Measurements from ENCODE around the gene TMEM132C. TPM values are rescaled to one million over a fixed set of nuclear protein-coding genes. Genes with fewer than 3 reads are reported as not detected.
"Not testable (repeated sequence)": the region's sequence is repeated elsewhere in the genome, so short reads cannot be mapped to it uniquely, and the experiment has no call there.

The TMEM132C gene
- not detected for total RNA-seq

DNA sequence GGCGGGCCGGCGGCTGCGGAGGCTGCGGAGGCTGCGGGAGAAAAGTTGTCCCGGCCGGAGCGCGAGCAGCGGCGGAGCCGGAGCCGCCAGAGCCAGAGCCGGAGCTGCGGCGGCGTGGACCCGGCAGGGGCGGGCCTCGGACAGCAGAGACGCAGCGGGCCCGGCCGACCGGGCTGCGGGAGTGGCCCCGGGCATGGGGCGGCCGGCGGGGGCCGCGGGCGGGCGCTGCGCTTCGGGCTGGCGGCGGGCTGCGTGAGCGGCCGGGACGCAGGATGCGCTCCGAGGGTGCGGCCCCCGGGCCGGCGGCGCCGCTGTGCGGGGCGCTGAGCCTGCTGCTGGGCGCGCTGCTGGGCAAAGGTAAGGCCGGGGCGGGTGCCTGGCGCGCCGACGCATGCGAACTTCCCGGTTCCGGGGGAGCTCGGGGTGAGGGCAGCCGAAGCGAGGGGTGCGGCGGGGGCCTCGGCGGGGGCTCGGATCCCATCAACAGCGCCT lies at the start of gene TMEM132C:
TSS of gene TMEM132C (plus strand) at position 40 of the 492 bp plus-strand sequence. CDS start at position 273, 233 bp downstream.
- Mint-ChIP-seq H3K27ac (no peak within 1 kb of the TSS), H3K4me1 (ENCODE audit: low read depth) (no peaks in the 10 kb centered on the region), H3K9me3 (peaks cover 12% of the 10 kb centered on the region), H3K36me3 (peaks cover 3% of the 10 kb centered on the region), H3K4me3 (no peak within 1 kb of the TSS), H3K27me3 (peaks cover 33% of the 10 kb centered on the region)
- intact Hi-C loops (cut with micrococcal nuclease) = no loop called here
- ChIA-PET CTCF (no interaction called here), POLR2A (no interaction called here)
- no peak for DNase-seq

DNA sequence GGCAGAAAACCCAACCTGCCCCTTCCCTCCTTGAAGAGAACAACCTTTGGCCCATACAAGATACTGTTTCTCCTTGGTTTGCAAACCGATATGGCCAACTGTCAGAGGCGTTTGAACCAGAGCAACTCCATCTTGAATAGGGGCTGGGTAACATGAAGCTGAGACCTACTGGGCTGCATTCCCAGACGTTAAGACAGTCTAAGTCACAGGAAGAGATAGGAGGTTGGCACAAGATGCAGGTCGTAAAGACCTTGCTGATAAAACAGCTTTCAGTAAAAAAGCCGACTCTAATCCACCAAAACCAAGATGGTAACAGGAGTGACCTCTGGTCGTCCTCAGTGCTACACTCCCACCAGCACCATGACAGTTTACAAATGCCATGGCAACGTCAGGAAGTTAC lies 42.7 kb upstream of the TMEM132C start:
- Mint-ChIP-seq H3K27me3 (no peaks in the 10 kb centered on the region), H3K27ac (no peak overlapping the region), H3K9me3 (peaks cover 13% of the 10 kb centered on the region), H3K4me1 (ENCODE audit: low read depth) (no peaks in the 10 kb centered on the region), H3K4me3 (no peak overlapping the region), H3K36me3 (no peaks in the 10 kb centered on the region)
- ChIA-PET POLR2A (no interaction called here), CTCF (no interaction called here)
- DNase-seq = no peak
- intact Hi-C loops (cut with micrococcal nuclease) = no loop called here

- ChIA-PET CTCF (no interaction called here), POLR2A (no interaction called here)
- Mint-ChIP-seq H3K9me3 (peaks cover 14% of the 10 kb centered on the region), H3K27ac (no peak overlapping the region), H3K4me3 (no peak overlapping the region), H3K27me3 (no peaks in the 10 kb centered on the region), H3K36me3 (no peaks in the 10 kb centered on the region), H3K4me1 (ENCODE audit: low read depth) (no peaks in the 10 kb centered on the region)
- intact Hi-C loops (cut with micrococcal nuclease) = no loop called here
- no peak for DNase-seq
Measured at GRCh38 chr12:128228581-128228980, 38.4 kb upstream of the TMEM132C start.

- H3K36me3 Mint-ChIP-seq = no peaks in the 10 kb centered on the region
- no peak overlapping the region for H3K4me3 Mint-ChIP-seq
- intact Hi-C loops (cut with micrococcal nuclease) = no loop called here
- H3K4me1 Mint-ChIP-seq (ENCODE audit: low read depth) = no peaks in the 10 kb centered on the region
- DNase-seq = no peak
- no peak overlapping the region for H3K27ac Mint-ChIP-seq
- H3K9me3 Mint-ChIP-seq = peaks cover 10% of the 10 kb centered on the region
- ChIA-PET CTCF (interaction anchor here (0.6 kb wide), 1 partner anchor 10 kb away, joined by 3 read pairs; no protein-coding TSS in a partner anchor), POLR2A (no interaction called here)
- H3K27me3 Mint-ChIP-seq = no peaks in the 10 kb centered on the region
Measured at GRCh38 chr12:128235635-128236417, 31.1 kb upstream of the TMEM132C start.

GRCh38 chr12:128236525-128236924 lies 30.4 kb upstream of the TMEM132C start:
- Mint-ChIP-seq H3K27me3 (no peaks in the 10 kb centered on the region), H3K4me1 (ENCODE audit: low read depth) (no peaks in the 10 kb centered on the region), H3K27ac (no peak overlapping the region), H3K9me3 (peaks cover 7% of the 10 kb centered on the region), H3K4me3 (no peak overlapping the region), H3K36me3 (no peaks in the 10 kb centered on the region)
- ChIA-PET POLR2A (no interaction called here), CTCF (no interaction called here)
- intact Hi-C loops (cut with micrococcal nuclease) = no loop called here
- no peak for DNase-seq

GRCh38 chr12:128240745-128241144 lies 26.2 kb upstream of the TMEM132C start:
- Mint-ChIP-seq H3K36me3 (no peaks in the 10 kb centered on the region), H3K27me3 (no peaks in the 10 kb centered on the region), H3K27ac (no peak overlapping the region), H3K4me1 (ENCODE audit: low read depth) (no peaks in the 10 kb centered on the region), H3K9me3 (peaks cover 3% of the 10 kb centered on the region), H3K4me3 (no peak overlapping the region)
- intact Hi-C loops (cut with micrococcal nuclease) = no loop called here
- no peak for DNase-seq
- ChIA-PET POLR2A (no interaction called here), CTCF (no interaction called here)

GRCh38 chr12:128245121-128245520 lies 21.8 kb upstream of the TMEM132C start:
- Mint-ChIP-seq H3K9me3 (peaks cover 8% of the 10 kb centered on the region), H3K4me3 (no peak overlapping the region), H3K36me3 (no peaks in the 10 kb centered on the region), H3K4me1 (ENCODE audit: low read depth) (no peaks in the 10 kb centered on the region), H3K27me3 (no peaks in the 10 kb centered on the region), H3K27ac (no peak overlapping the region)
- intact Hi-C loops (cut with micrococcal nuclease) = no loop called here
- ChIA-PET POLR2A (no interaction called here), CTCF (no interaction called here)
- DNase-seq = no peak

GRCh38 chr12:128245905-128246304 lies 21.1 kb upstream of the TMEM132C start:
- ChIA-PET POLR2A (no interaction called here), CTCF (no interaction called here)
- H3K4me1 Mint-ChIP-seq (ENCODE audit: low read depth) = no peaks in the 10 kb centered on the region
- no peaks in the 10 kb centered on the region for H3K27me3 Mint-ChIP-seq
- intact Hi-C loops (cut with micrococcal nuclease) = no loop called here
- H3K36me3 Mint-ChIP-seq = no peaks in the 10 kb centered on the region
- no peak overlapping the region for H3K27ac Mint-ChIP-seq
- H3K9me3 Mint-ChIP-seq = peaks cover 8% of the 10 kb centered on the region
- DNase-seq = no peak
- H3K4me3 Mint-ChIP-seq = no peak overlapping the region

- Mint-ChIP-seq H3K27me3 (no peaks in the 10 kb centered on the region), H3K36me3 (no peaks in the 10 kb centered on the region), H3K9me3 (peaks cover 13% of the 10 kb centered on the region), H3K27ac (no peak overlapping the region), H3K4me1 (ENCODE audit: low read depth) (no peaks in the 10 kb centered on the region), H3K4me3 (no peak overlapping the region)
- POLR2A ChIA-PET = no interaction called here
- DNase-seq = no peak
- CTCF ChIA-PET = no interaction called here
- intact Hi-C loops (cut with micrococcal nuclease) = no loop called here
Measured at GRCh38 chr12:128250096-128250495, 16.9 kb upstream of the TMEM132C start.

- H3K27ac Mint-ChIP-seq; POLR2A ChIA-PET; CTCF ChIA-PET; H3K4me1 Mint-ChIP-seq (ENCODE audit: low read depth); H3K27me3 Mint-ChIP-seq; intact Hi-C loops (cut with micrococcal nuclease); DNase-seq; H3K9me3 Mint-ChIP-seq; H3K36me3 Mint-ChIP-seq; H3K4me3 Mint-ChIP-seq: not testable (repeated sequence)
Measured at GRCh38 chr12:128253829-128254228, 13.1 kb upstream of the TMEM132C start.

DNA sequence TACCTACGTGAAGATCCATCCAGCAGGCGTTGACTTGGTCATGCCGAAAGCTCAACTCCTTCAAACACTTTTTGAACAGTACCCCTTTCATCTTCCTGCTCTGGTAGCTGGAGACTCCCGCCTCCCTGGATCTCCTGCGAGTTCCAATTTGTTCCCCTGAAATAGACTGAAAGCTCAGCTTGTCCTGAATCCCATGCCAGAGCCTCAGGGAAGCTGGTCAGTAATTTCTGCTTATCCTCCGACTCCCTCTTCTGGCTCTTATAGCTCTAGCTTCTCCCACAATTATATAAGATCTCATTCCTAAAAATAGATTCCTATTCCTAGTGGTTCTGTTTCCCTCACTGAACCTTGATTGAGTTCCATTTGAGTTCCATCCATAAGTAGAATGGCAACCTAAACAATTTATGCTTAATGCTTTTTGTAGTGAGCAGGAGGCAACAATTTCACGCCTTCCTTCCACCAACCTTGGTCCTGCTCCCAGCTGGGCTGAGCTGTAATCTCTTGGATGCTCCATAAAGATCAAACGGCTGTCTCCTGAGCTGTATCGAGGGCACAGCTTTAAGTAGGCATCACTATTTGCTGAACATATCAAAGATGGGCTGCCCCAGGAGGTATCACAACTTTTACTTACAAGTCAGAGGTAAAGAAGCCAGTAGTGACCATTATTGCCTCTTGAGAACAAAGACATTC lies 8.0 kb upstream of the TMEM132C start:
- intact Hi-C loops (cut with micrococcal nuclease) = no loop called here
- CTCF ChIA-PET = interaction anchor here (0.7 to 1.7 kb wide), 2 partner anchors 76 to 1755 kb away, joined by 4 to 5 read pairs; no protein-coding TSS in a partner anchor

GRCh38 chr12:128259556-128260070 lies 7.4 kb upstream of the TMEM132C start:
- no peaks in the 10 kb centered on the region for H3K4me1 Mint-ChIP-seq (ENCODE audit: low read depth)
- peaks cover 8% of the 10 kb centered on the region for H3K9me3 Mint-ChIP-seq
- H3K36me3 Mint-ChIP-seq = no peaks in the 10 kb centered on the region
- CTCF ChIA-PET = interaction anchor here (0.7 to 1.7 kb wide), 2 partner anchors 75 to 1754 kb away, joined by 4 to 5 read pairs; no protein-coding TSS in a partner anchor
- POLR2A ChIA-PET = no interaction called here
- H3K4me3 Mint-ChIP-seq = no peak overlapping the region
- no peak for DNase-seq
- no peak overlapping the region for H3K27ac Mint-ChIP-seq
- intact Hi-C loops (cut with micrococcal nuclease) = no loop called here
- peaks cover 2% of the 10 kb centered on the region for H3K27me3 Mint-ChIP-seq

More for the DNA sequence above, 8.0 kb upstream of the TMEM132C start:
- no peaks in the 10 kb centered on the region for H3K4me1 Mint-ChIP-seq (ENCODE audit: low read depth)
- POLR2A ChIA-PET = no interaction called here
- H3K27ac Mint-ChIP-seq = no peak overlapping the region
- DNase-seq = no peak
- H3K27me3 Mint-ChIP-seq = no peaks in the 10 kb centered on the region
- no peaks in the 10 kb centered on the region for H3K36me3 Mint-ChIP-seq
- peaks cover 4% of the 10 kb centered on the region for H3K9me3 Mint-ChIP-seq
- H3K4me3 Mint-ChIP-seq = no peak overlapping the region
